ENCODE data around the gene ATG4D.

DNA sequence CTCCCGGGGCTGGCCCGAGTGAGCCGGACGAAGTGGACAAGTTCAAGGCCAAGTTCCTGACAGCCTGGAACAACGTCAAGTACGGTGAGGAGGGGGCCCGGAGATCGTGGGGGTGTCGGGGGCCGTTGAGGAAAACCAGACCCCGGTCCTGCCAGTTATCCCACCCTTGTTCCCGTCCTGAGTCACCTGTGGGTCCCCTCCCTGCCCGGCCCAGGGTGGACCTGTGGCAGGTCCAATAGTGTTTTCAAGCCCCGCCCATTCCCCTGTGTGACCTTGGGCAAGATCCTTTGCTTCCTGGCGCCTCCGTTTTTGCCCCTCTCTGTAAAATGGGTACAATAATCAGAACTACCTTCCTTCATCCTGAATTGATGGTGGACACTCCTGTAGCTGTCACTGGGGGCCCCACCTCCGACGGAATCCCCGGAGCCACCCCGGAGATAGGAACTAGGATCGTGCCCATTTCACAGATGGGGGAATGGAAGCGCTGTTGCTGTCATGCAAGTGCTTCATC, 593 bp downstream of the ATG4D start:
- TF ChIP-seq, protein P1, sequence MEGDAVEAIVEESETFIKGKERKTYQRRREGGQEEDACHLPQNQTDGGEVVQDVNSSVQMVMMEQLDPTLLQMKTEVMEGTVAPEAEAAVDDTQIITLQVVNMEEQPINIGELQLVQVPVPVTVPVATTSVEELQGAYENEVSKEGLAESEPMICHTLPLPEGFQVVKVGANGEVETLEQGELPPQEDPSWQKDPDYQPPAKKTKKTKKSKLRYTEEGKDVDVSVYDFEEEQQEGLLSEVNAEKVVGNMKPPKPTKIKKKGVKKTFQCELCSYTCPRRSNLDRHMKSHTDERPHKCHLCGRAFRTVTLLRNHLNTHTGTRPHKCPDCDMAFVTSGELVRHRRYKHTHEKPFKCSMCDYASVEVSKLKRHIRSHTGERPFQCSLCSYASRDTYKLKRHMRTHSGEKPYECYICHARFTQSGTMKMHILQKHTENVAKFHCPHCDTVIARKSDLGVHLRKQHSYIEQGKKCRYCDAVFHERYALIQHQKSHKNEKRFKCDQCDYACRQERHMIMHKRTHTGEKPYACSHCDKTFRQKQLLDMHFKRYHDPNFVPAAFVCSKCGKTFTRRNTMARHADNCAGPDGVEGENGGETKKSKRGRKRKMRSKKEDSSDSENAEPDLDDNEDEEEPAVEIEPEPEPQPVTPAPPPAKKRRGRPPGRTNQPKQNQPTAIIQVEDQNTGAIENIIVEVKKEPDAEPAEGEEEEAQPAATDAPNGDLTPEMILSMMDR (IDR thresholded peaks at IDR 0.05) = no peak
- TF ChIP-seq EZH2 (IDR thresholded peaks at IDR 0.05) (no peak), EZH2phosphoT487 (IDR thresholded peaks at IDR 0.05) (no peak)
